ENCODE data around the gene CCDC159. TPM values are rescaled to one million over a fixed set of nuclear protein-coding genes. Genes with fewer than 3 reads are reported as not detected.

The CCDC159 gene
- polyA plus RNA-seq, 3 donors = 21.5 to 23.3 (median 21.8) TPM

GRCh38 chr19:11384778-11385129 lies 38.4 kb downstream of the CCDC159 start:
- no peak for DNase-seq (ENCODE audit: low read depth in 3 of 3, low spot score in 2 of 3)

GRCh38 chr19:11387162-11388034 lies 41.1 kb downstream of the CCDC159 start:
- no peak for DNase-seq (ENCODE audit: low read depth in 3 of 3, low spot score in 2 of 3)

GRCh38 chr19:11390359-11390758 lies 44.0 kb downstream of the CCDC159 start:
- no peak for DNase-seq (ENCODE audit: low read depth in 3 of 3, low spot score in 2 of 3)

- no peak for DNase-seq (ENCODE audit: low read depth in 3 of 3, low spot score in 2 of 3)
Observed at GRCh38 chr19:11390933-11391680, 44.8 kb downstream of the CCDC159 start.

GRCh38 chr19:11397089-11397610 lies 50.8 kb downstream of the CCDC159 start:
- DNase-seq (ENCODE audit: low read depth in 3 of 3, low spot score in 2 of 3) = no peak

DNA sequence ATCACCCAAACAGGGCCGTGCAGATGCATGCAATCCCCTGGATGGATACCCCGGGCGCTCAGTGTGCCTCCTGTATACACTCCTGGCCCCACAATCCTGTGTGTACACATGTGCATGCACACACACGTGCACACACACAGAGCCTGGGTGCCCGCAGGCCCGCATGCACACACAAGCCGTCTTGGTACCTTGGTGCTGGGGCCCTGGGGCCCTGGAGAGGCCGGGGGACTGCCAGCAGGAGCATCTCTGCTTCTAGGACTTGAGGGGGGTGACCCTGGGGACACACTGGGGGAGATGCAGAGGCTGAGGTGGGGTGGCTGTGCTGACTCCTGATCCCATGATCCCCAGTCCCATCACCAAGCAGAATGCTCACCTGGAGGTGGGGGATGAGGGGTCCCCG lies 53.3 kb downstream of the CCDC159 start:
- DNase-seq (ENCODE audit: low read depth in 3 of 3, low spot score in 2 of 3) = no peak

DNA sequence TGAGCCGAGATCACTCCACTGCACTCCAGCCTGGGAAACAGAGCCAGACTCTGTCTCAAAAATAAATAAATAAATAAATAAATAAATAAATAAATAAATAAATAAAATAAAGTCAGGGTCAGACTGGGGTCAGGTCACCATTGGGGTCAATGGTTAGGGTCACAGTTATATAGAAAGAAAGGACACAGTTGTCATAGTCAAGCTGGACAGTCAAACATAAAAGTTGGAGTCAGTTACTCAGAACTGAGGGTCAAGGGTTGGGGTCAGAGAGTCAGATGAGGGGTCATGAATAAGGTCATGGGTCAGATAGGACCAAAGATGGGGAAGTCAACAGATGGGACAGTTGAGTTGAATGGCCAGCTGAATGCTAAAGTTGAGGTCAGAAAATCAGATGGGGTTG lies 54.5 kb downstream of the CCDC159 start:
- no peak for DNase-seq (ENCODE audit: low read depth in 3 of 3, low spot score in 2 of 3)

DNA sequence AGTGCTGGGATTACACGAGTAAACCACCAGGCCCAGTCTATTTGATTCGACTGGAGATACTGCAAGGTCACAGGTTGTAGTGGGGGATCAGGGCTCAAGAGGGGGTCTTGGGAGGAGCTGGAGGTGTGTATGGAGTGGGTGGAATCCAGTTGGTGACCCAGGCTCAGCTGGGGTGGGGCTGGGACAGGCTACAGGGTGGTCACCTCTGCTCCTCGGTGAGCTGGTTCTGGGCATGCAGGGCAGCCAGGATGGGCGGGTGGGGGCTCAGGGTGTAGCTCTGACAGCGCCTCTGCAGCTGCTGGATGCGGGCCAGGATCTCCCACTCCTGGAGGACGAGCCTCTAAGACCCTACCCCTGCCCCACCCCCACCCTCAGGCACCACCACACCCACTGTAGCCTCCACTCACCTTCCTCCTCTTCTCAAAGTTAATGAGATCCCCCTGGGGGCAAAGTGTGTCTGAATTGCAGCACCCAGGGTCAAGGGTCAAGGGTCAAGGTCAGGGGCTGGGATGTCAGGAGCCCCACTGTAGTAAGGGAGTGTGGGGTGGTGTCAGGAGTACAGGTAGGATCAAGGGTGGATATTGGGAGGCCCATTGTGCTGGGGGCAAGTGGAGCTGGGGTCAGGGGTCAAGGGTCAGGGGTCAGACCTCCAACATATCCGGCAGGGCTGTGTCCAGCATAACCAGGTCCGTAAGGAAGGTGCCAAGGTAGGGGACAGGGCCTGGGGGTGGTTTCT lies 55.7 kb downstream of the CCDC159 start:
- no peak for DNase-seq (ENCODE audit: low read depth in 3 of 3, low spot score in 2 of 3)

Other genes with a start within 250 kb of the CCDC159 start
- gene SPC24, start 190.7 kb upstream of the CCDC159 start, polyA plus RNA-seq (ENCODE audit: insufficient read length in 3 of 3) = 10 to 100 TPM; 12.8 to 17.1 (median 14.6) TPM
- gene KANK2, start 149.0 kb upstream of the CCDC159 start, polyA plus RNA-seq (ENCODE audit: insufficient read length in 3 of 3) = 100 to 1,000 TPM; 114 to 117 (median 116) TPM
- gene ANGPTL8, start 106.9 kb upstream of the CCDC159 start, polyA plus RNA-seq (ENCODE audit: insufficient read length in 3 of 3) = under 1 TPM in 2 of 3 donors, not detected in 1; 0.28 to 0.42 TPM
- gene DOCK6, start 84.0 kb upstream of the CCDC159 start, polyA plus RNA-seq (ENCODE audit: insufficient read length in 3 of 3) = 10 to 100 TPM; 34.4 to 37.8 (median 34.7) TPM
- not detected for gene TSPAN16, start 50.4 kb upstream of the CCDC159 start, polyA plus RNA-seq (ENCODE audit: insufficient read length in 3 of 3)
- 10 to 100 TPM; 14.4 to 19.2 (median 17.4) TPM for gene RAB3D, start 6.9 kb upstream of the CCDC159 start, polyA plus RNA-seq (ENCODE audit: insufficient read length in 3 of 3)
- 100 to 1,000 TPM; 126 to 159 (median 135) TPM for gene TMEM205, start 251 bp upstream of the CCDC159 start, polyA plus RNA-seq (ENCODE audit: insufficient read length in 3 of 3)
- 10 to 100 TPM in 2 of 3 donors, 1 to 10 TPM in 1; 9.2 to 11.3 (median 10.0) TPM for gene PLPPR2, start 8.9 kb downstream of the CCDC159 start, polyA plus RNA-seq (ENCODE audit: insufficient read length in 3 of 3)
- 1 to 10 TPM; 3.0 to 3.2 (median 3.1) TPM for gene SWSAP1, start 28.1 kb downstream of the CCDC159 start, polyA plus RNA-seq (ENCODE audit: insufficient read length in 3 of 3)
- gene EPOR, start 37.8 kb downstream of the CCDC159 start, polyA plus RNA-seq (ENCODE audit: insufficient read length in 3 of 3) = 10 to 100 TPM; 15.0 to 17.2 (median 15.7) TPM
- 10 to 100 TPM; 47.6 to 64.8 (median 55.5) TPM for gene RGL3, start 72.8 kb downstream of the CCDC159 start, polyA plus RNA-seq (ENCODE audit: insufficient read length in 3 of 3)
- gene ODAD3, start 88.6 kb downstream of the CCDC159 start, polyA plus RNA-seq (ENCODE audit: insufficient read length in 3 of 3) = 1 to 10 TPM; 1.5 to 1.6 (median 1.5) TPM
- 100 to 1,000 TPM; 299 to 323 (median 323) TPM for gene PRKCSH, start 89.1 kb downstream of the CCDC159 start, polyA plus RNA-seq (ENCODE audit: insufficient read length in 3 of 3)
- gene ELAVL3, start 134.5 kb downstream of the CCDC159 start, polyA plus RNA-seq (ENCODE audit: insufficient read length in 3 of 3) = under 1 TPM; 0.04 to 0.35 (median 0.04) TPM
- gene ZNF653, start 159.3 kb downstream of the CCDC159 start, polyA plus RNA-seq (ENCODE audit: insufficient read length in 3 of 3) = 1 to 10 TPM; 9.0 to 9.9 (median 9.4) TPM
- 10 to 100 TPM; 36.5 to 40.4 (median 38.8) TPM for gene ECSIT, start 182.6 kb downstream of the CCDC159 start, polyA plus RNA-seq (ENCODE audit: insufficient read length in 3 of 3)
- 1 to 10 TPM; 2.2 to 3.0 (median 2.2) TPM for gene CNN1, start 192.3 kb downstream of the CCDC159 start, polyA plus RNA-seq (ENCODE audit: insufficient read length in 3 of 3)
- 10 to 100 TPM; 43.5 to 48.5 (median 44.9) TPM for gene ELOF1, start 212.7 kb downstream of the CCDC159 start, polyA plus RNA-seq (ENCODE audit: insufficient read length in 3 of 3)
- gene ACP5, start 231.1 kb downstream of the CCDC159 start, polyA plus RNA-seq (ENCODE audit: insufficient read length in 3 of 3) = 10 to 100 TPM; 12.6 to 17.2 (median 15.5) TPM

Measured in right renal cortex interstitium (tissue), 3 donors.